Measurements from ENCODE around the gene BRIX1.

GRCh38 chr5:34916518-34916917 lies 1.0 kb downstream of the BRIX1 start:
- TF ChIP-seq ZNF449 (CRISPR knock-in tag; IDR thresholded peaks at IDR 0.05) (no peak), NCOR1 (IDR thresholded peaks at IDR 0.05) (no peak), ZNF232 (CRISPR knock-in tag; IDR thresholded peaks at IDR 0.05) (no peak), ZBTB49 (CRISPR knock-in tag; IDR thresholded peaks at IDR 0.05; ENCODE audit: borderline replicate concordance) (no peak), POLR2A (conservative IDR thresholded peaks at IDR 0.05) (no peak)

Measured in K562 (cell line).